Caki2 (cell line): Measurements from ENCODE around the gene ARHGAP18. TPM values are rescaled to one million over a fixed set of nuclear protein-coding genes. Genes with fewer than 3 reads are reported as not detected.

Source experiments
- DNase-seq: peaks from one replicate; pipeline ENCODE4 v3.0.0-alpha.2; 2015; ENCODE audit warnings: low read depth
- in situ Hi-C: cut with HindIII; loops from 2 replicates; pipeline ENCODE4 v1.10.0; 2016; ENCODE audit warnings: low sequenced_read_pairs, low pct_unique_long_range_greater_than_20kb, mixed read lengths
- total RNA-seq: library from RNA; depleted of rRNA; stranded (reverse); fragments of >200 nt; shearing (Covaris generic); gene quantifications from 2 replicates; pipeline ENCODE4 v1.2.3, GENCODE V29; 2014; ENCODE audit warnings: low replicate concordance; rRNA removed

ARHGAP18 gene, protein sequence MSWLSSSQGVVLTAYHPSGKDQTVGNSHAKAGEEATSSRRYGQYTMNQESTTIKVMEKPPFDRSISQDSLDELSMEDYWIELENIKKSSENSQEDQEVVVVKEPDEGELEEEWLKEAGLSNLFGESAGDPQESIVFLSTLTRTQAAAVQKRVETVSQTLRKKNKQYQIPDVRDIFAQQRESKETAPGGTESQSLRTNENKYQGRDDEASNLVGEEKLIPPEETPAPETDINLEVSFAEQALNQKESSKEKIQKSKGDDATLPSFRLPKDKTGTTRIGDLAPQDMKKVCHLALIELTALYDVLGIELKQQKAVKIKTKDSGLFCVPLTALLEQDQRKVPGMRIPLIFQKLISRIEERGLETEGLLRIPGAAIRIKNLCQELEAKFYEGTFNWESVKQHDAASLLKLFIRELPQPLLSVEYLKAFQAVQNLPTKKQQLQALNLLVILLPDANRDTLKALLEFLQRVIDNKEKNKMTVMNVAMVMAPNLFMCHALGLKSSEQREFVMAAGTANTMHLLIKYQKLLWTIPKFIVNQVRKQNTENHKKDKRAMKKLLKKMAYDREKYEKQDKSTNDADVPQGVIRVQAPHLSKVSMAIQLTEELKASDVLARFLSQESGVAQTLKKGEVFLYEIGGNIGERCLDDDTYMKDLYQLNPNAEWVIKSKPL
- 12.0 and 17.3 TPM in 2 replicates for total RNA-seq

DNA sequence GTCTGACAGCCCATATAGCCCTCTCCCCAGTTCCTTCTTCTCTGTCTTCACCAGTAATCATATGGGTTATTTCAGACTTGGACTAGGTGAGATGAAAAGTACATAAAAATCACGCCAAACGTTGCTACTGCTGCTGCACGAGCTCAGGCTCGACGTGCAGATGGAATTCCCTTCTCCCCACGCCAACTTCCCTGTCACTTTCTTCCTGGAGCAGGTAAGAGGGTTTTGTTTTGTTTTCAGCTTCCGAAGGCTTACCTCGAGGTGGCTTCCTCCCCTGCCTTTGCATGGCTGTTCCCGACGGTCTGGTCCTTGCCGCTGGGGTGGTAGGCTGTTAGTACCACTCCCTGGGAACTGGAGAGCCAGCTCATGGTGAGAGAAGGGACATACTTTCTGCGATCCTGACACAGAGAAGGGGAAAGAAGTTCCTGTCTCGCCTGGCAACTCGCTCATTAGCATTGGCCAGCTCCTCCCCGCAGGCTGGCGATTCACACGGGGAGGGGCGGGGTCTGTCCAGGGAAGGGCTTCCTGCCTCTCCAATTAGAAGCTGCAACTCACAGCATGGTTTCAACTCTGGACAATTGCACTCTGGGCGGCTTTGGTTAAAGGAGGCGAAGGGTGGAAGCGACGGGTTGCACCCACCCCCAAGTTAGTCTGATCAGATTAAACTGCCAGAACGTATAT is at the start of gene ARHGAP18:
Gene ARHGAP18 (minus strand): TSS at position 409 of the 681 bp plus-strand sequence. CDS start 41 bp downstream, at position 368.
- in situ Hi-C loops = no loop called here
- DNase-seq = peak; percentile 96

DNA sequence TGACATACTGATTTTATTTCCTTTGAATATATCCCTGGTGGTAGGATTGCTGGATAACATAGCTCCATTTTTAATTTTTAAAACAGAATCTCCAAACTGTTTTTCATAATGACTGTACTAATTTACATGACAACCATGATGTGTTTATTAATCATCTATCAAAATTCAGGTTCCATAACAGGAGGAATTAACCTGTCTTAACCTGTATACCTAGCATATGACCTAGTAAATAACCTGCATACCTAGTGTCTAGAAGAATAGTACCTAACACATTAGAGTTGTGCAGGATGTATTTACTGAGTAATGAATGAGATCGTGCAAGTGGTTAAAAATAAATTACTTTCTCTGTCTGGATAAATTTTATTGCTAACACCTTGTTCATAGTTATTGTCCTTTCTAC is 45.8 kb upstream of the ARHGAP18 start:
- no peak for DNase-seq
- in situ Hi-C loops = no loop called here

DNA sequence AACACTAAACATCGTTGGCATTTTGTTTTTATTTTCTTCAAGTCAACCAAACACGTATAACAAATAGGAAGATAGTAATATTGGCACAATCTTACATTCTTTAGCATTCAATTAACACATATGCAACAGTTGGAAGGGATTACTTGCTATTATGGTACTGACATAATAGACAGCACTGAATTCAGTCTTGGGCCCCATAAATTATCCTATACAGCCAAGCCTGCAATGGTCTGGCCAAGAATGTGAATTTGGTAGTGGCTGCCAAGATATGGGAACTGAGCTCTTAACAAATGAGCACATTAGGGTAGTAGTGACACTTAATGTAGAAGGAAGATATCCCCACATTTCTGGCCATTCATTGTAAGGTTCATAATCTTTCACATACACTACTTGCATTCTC is 44.8 kb upstream of the ARHGAP18 start:
- no peak for DNase-seq
- in situ Hi-C loops = no loop called here

DNA sequence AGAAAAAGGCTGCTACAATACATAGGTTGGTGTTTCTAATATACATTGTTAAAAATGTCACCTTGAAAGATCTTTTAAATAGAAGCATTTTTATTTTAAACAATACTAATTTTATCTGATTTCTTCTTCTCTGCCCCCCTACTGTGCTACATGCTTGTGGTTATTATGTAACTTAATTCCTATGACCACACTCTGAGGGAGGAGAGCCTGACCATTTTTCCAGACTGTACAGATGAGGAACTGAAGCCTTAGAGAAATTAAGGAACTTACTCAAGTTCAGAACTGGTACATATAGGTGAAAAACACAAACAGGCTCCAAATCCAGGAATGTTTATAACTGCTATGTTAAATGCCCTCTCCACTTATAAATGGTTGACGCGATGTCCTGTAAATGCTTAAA is 43.4 kb upstream of the ARHGAP18 start:
- in situ Hi-C loops = no loop called here
- DNase-seq = no peak

DNA sequence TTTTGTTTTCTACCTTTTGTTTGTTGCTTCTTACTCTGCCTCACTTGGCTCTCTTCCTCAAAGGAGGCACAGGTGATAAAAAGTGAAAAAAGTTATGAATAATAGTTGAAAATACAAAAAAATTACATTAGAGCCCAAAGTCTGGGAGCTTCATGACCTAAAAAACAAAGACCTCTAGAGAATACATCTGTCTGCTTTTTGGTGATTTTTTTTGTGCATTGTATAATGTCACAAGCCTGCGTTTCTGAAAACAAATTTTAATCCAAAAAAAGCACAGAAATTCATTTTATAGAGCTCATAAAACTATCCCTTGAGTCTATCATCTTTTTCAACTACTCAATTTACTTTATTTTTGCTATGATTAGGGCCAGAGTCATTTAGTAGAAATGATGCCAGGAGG is 41.4 kb upstream of the ARHGAP18 start:
- DNase-seq = no peak
- in situ Hi-C loops = no loop called here

DNA sequence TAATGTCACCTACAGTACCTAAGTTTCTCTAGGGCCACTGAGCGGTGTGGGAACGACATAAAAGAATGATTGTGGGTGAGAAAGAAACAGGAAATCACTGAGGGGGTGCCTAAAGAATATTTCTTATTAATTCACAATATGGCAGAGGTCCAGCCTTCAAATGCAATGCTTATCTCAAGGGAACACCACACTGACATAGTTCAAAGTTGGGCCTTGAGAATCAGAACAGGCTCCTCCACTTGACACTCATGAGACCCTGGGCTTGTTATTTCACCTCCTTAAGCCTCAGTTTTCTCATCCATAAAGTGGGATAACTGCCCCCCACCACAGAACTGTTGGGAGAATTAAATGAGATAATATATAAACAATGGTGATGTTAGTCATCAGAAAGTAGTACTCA is 40.4 kb upstream of the ARHGAP18 start:
- in situ Hi-C loops = no loop called here
- DNase-seq = no peak

DNA sequence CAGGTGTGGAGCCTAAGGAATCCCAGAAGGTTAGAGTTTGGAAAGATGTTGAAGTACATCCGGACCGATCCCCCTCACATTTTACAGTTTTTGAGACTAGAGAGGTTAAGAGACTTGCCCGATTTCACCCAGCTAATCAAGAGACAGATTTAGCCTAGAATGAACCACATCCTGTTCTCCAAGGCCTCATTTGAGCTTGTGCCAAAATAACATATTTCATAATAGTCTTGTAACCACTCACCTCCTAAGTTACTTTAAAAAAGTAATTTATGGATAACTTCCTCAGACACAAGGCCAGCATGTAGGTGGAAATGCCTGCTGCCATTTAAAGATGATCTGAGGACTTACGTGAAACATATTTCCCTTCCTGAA is 39.8 kb upstream of the ARHGAP18 start:
- in situ Hi-C loops = no loop called here
- DNase-seq = no peak

DNA sequence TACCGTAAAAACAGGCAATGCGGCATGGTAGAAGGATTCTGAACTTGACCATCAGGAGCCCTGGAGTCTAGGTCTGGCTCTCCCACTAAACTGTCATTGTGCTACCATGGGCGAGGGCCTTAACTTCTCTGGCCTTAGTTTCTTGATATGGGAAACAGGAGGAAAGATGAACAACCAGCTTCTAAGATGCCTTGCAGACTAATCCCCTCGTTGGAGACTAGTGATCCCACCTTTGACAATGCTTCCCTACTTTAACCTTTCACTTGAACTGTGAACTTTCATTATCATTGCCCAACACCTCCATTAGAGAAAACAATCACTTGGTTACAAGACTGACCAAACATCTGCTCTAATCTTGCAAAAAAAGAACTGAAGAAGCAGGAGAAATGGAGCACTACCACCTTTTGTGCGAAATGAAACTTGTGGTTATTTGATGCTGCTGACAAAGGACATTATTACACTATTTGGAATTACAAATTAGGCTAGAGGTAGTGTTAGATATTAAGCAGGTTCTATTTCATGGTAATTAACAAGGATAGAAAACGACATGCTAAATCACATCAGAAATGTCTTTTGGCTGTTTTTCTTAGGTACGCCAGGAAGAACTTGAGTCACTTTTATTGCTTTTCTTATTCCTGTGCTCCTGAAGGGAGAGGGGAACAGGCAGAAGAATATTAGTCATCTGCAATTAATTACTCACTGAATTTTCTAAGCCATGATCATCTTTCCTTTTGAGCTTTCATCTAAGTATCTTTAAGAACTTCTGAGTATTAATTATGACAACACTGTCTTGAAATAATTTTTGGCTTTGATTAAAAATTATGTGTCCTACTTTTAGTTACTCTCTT is 39.1 kb upstream of the ARHGAP18 start:
- no peak for DNase-seq
- in situ Hi-C loops = no loop called here

DNA sequence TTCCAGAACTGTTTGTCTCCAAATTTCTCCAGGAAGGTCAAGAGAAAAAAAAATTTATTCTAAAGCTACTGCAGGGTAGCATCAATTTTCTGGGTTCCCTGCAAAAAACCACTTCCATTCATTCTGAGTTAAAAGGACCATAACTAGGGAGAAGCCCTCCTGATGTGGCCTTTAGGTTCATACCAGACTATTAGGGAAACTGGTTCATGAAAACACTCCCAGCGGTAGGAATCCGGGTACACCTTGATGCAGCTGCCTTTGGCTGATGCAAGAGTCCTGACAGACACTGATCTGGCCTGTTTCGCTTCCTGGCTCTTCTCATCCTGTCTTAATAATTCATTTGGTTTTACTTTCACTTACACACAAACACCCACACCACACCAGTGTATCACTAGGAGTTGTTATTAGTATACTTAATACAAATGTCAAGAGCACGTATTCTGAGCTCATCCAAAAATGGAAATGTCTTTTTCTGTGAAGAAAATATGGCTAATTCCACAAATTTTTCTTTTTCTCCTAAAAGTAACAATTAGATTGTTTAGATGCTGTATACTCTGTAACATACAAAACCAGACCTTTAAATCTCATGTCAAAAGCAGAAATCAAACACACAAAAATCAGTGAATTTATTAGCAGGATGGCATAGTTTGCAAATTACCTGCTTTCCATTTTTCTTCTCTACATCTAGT is 38.4 kb upstream of the ARHGAP18 start:
- peak; percentile 29 for DNase-seq
- in situ Hi-C loops = no loop called here

DNA sequence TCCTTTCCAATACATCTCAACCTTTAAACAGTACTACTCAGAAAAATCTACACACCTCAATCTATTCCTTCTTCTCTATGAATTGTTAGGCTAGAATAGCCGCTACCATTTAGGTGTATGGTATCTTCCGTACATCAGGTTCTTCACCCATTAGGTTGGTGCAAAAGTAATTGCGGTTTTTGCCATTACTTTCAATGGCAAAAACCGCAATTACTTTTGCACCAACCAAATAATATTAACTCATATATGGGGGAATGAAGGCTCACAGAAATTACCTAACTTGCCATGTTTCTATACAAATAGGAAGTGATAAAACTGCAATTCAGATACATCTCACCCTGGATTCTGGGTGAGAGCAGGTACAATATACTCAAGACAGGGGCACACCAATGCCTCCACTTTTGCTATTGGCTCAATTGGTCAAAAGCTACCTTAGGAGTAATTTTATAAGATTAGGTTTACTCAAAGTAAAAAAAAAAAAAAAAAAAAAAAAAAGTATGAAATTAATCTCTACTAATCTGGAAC is 37.7 kb upstream of the ARHGAP18 start:
- DNase-seq = no peak
- in situ Hi-C loops = no loop called here

DNA sequence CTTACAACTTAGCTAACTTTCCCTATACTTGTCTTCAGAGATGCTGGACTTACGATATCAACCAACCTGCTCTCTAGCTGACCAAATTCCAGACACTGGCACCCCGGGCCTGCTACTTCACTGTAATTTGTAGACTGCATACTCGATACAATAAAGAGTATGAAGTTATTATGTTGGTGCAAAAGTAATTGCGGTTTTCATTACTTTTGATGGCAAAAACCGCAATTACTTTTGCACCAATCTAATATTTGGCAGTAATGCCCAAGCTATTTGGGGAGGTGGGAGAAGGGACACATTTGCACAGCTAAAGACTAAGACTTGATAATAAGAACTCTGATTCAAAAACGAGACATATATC is 34.9 kb upstream of the ARHGAP18 start:
- in situ Hi-C loops = no loop called here
- no peak for DNase-seq

DNA sequence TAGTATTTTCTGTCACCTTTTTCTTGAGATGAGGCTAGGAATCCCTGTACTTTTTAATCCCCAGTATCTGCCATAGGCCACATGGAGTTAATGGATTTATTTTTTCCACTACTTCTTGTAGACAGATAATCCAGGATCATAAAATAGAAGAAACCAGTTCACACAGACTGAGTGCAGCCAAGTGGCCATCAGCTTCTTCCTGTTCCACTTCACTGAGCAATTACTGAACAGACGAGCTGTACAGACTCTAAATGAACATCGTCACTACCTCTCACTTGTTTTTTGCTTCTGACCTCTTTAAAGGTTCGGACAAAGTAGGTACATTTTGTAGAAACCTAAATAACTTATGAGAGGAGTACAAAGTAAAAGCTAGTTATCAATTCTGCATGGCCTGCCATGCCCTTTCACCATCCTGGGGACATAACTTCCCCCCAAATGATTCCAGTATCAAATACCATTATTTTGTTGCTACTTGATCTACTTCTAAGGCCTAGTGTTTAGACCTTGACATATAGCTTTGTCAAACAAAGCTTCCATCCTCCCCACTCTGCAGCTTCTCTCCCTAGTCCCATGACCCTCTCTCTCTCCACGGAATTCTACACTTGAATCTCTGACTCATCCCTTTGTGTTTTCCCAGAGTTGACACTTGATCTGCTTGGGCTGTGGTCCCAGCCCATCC is 34.4 kb upstream of the ARHGAP18 start:
- peak; percentile 87 for DNase-seq
- in situ Hi-C loops = no loop called here

DNA sequence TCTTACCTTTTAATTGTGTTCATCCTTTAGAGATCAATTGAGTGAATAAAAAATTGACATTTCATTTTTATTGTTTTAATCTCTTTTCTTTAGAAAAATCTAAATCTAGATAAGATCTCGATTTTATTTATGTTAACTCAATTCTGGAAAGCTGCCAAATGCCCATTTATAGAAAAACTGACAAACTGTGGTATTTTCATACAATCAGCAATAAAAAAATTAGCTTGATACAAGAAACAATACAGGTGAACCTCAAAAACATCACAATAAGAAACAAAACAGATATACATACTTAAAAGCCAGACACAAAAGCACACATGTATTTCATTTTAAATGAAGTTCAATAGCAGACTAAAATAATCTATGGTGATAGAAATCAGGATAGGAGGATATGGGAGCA is 30.0 kb upstream of the ARHGAP18 start:
- in situ Hi-C loops = no loop called here
- DNase-seq = no peak

DNA sequence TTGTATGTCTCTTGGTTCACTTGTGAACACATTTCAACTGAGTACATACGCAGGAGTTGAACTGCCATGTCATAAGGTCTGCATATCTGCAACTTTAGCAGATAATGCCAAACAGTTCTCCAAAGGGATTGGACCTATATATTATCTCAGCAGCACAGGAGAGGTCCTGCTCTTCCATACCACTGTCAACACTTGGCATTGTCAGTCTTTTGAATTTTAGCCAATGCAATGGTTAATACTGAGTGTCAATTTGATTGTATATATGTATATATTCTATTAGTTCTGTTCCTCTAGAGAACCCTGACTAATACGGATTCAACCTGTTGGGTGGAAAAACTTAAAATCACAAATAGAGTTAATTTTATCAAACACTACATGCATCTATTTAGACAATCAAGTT is 26.1 kb upstream of the ARHGAP18 start:
- DNase-seq = no peak
- in situ Hi-C loops = no loop called here

DNA sequence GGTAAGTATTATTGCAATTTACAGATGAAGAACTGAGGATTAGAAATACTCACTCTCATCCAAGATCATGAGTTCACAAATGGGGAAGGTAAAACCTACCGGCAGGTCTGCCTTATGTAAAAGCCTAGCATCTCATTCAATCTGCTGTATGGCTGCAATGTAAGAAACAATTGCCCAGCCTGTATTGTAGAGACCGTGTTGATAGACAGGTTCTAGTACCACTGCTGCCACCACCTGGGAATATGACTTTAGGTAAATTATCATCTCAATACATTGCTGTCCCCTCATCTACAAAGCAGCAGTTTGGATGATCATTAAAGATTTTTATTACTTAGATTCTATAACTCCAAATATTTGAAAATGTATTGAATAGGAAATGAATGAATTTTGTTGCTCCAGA is 23.3 kb upstream of the ARHGAP18 start:
- in situ Hi-C loops = no loop called here
- DNase-seq = no peak

DNA sequence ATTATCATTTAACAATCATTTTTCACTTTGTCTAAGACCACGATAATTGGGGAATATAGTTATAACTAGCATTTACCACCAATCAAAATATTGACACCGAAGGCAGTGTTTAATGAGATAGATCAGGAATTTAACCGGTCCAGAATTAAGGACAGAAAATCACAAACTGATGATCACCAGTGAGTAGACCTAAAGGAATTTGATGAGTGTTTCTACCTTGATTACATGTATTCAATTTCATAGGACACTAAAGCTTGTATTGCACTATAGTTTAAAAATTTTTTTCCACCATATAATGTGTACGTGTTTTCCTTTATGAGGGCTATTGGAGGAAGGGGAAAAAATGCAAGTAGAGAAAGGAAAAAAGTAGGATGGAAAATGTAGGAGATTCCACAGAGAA is 22.6 kb upstream of the ARHGAP18 start:
- in situ Hi-C loops = no loop called here
- DNase-seq = no peak

DNA sequence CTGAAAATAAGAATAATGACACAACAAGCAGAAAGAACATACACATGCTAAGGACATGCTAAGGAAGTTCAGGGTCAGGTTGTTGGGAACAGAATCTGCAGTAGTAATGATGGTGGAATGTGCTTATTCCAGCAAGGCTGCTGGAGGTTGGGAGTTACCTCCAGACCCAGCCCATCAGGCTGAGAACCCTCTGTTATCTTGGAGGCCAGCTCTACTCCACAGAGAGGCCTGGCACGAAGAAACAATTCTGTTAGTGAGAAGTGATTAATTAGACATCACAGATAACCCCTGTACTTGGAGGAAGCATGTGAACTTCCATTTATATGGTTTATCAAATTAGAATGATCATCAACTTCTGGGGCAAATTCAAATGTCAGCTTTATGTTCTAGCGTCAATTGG is 22.1 kb upstream of the ARHGAP18 start:
- no peak for DNase-seq
- in situ Hi-C loops = no loop called here
